Measurements from ENCODE around the gene ISLR.

ISLR gene, protein sequence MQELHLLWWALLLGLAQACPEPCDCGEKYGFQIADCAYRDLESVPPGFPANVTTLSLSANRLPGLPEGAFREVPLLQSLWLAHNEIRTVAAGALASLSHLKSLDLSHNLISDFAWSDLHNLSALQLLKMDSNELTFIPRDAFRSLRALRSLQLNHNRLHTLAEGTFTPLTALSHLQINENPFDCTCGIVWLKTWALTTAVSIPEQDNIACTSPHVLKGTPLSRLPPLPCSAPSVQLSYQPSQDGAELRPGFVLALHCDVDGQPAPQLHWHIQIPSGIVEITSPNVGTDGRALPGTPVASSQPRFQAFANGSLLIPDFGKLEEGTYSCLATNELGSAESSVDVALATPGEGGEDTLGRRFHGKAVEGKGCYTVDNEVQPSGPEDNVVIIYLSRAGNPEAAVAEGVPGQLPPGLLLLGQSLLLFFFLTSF

DNA sequence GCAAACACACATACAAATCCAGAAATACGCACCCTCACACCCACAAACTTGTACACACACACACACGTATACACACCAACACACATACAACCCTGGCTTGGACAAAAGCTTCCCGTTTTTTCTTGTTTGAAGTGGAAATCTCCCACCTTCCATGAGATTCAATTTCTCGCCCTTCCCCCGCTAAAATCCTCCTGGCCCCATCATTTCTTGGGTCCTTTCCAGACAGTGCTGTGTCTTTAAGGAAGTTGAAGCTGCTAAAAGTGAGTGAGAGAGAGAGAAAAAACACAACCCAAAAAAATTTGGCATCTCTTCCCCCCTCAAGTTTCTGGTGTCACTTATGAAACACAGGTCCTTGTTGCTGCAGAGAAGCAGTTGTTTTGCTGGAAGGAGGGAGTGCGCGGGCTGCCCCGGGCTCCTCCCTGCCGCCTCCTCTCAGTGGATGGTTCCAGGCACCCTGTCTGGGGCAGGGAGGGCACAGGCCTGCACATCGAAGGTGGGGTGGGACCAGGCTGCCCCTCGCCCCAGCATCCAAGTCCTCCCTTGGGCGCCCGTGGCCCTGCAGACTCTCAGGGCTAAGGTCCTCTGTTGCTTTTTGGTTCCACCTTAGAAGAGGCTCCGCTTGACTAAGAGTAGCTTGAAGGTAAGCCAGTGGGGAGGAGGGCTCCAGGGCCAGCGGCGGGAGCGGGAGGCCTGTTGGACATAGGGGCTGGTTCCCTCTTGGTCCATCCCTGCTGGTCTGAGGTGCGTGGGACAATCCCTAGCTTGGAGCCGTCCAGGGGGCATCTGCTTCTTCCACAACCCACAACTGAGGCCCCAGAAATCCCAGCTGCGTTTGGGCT, at the start of gene ISLR:
ISLR (plus strand) TSS at position 331 of the 839 bp plus-strand sequence. CDS start 1,149 bp downstream, outside the sequence.
- TF ChIP-seq, protein P1, sequence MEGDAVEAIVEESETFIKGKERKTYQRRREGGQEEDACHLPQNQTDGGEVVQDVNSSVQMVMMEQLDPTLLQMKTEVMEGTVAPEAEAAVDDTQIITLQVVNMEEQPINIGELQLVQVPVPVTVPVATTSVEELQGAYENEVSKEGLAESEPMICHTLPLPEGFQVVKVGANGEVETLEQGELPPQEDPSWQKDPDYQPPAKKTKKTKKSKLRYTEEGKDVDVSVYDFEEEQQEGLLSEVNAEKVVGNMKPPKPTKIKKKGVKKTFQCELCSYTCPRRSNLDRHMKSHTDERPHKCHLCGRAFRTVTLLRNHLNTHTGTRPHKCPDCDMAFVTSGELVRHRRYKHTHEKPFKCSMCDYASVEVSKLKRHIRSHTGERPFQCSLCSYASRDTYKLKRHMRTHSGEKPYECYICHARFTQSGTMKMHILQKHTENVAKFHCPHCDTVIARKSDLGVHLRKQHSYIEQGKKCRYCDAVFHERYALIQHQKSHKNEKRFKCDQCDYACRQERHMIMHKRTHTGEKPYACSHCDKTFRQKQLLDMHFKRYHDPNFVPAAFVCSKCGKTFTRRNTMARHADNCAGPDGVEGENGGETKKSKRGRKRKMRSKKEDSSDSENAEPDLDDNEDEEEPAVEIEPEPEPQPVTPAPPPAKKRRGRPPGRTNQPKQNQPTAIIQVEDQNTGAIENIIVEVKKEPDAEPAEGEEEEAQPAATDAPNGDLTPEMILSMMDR (IDR thresholded peaks at IDR 0.05; ENCODE audit: control extremely low read depth, extremely low read depth, low read depth, missing control alignments) = no peak
- ChIA-PET POLR2A (no interaction called here), CTCF (interaction anchor here (1.3 kb wide), 1 partner anchor 137 kb away, joined by 3 read pairs; no protein-coding TSS in a partner anchor)
- no peak for DNase-seq (ENCODE audit: extremely low spot score)

DNA sequence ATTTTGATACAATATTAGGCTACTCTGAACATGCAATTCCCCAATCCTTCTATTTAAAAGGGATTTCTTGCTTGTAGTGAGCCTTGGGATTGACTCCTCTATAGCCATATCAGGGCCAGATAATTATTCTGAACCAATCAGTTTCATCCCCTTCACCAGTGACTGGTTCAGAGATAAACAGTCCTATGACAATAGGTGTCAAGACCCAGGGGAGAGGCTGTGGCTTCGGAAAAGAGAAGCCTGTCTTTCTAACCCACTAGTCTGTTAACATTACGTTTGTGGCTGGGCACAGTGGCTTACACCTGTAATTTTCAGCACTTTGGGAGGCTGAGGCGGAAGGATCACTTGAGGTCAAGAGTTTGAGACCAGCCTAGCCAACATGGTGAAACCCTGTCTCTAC, 49.3 kb upstream of the ISLR start:
- DNase-seq (ENCODE audit: extremely low spot score) = no peak
- POLR2A ChIA-PET = no interaction called here
- TF ChIP-seq, protein P1 (IDR thresholded peaks at IDR 0.05; ENCODE audit: control extremely low read depth, extremely low read depth, low read depth, missing control alignments) = no peak
- CTCF ChIA-PET = interaction anchor here (1.0 to 2.4 kb wide), 4 partner anchors 11 to 198 kb away, joined by 3 to 13 read pairs (median 6); no protein-coding TSS in a partner anchor

DNA sequence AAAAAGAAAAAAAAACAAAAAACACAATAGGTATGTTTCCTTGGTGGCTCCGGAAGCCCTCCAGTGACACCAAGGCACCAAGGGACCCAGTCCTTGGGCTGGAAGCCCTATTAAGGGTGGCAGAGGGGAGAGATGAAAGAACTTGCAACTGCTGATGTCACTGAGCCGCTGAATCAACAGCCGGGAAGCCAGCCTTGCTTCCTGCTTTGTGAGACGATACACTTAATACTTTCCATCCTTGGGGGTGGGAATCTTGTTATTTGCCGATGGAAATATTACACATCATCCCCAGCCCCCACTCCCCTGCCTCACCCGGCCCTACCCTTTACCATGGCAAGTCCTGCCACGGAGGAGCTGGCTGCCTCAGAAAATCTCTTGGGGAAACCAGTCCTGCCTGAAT, 48.8 kb upstream of the ISLR start:
- POLR2A ChIA-PET = no interaction called here
- CTCF ChIA-PET = interaction anchor here (1.1 to 5.6 kb wide), 4 partner anchors 178 to 196 kb away, joined by 4 to 78 read pairs (median 12); no protein-coding TSS in a partner anchor
- no peak for DNase-seq (ENCODE audit: extremely low spot score)
- TF ChIP-seq, protein P1 (IDR thresholded peaks at IDR 0.05; ENCODE audit: control extremely low read depth, extremely low read depth, low read depth, missing control alignments) = no peak

DNA sequence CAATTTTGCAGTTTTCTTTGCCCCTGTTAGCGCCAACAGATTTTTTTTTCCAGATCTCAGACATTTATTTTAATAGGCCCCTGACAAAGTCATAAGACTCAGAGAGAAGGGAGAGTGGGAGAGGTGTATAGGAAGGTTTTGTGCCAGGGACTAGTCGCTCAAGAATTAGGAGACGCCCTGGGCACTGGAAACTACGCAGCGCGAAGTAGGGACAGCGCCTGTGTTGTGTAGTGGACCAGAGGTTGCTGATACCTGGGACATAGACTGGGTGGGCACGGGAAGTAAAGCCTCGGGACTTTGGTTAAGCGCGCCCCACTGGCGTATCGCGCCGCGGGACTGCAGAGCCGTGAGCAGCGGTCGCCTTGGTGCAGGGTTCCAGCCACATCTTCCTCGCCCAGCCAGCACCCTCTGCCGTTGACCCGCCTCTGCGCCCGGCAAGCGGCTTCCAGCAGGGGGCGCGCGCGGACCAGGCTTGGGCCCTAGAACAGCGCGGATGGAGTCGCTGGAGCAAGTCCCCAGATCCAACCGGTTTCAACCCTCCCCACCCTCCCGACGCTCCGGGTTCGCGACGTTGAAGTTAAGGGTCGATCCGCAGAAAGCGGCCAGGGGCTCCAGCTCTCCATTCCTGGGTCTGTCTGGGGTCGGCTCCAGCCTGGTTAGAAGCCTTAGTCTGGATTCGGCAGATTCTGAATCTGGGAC, 46.1 kb upstream of the ISLR start:
- ChIA-PET POLR2A (no interaction called here), CTCF (interaction anchor here (0.7 to 5.6 kb wide), 16 partner anchors 8 to 194 kb away, joined by 3 to 78 read pairs (median 4); partner anchors contain the start of gene CCDC33)
- TF ChIP-seq, protein P1 (IDR thresholded peaks at IDR 0.05; ENCODE audit: control extremely low read depth, extremely low read depth, low read depth, missing control alignments) = peak; percentile 100
- peak; percentile 83 for DNase-seq (ENCODE audit: extremely low spot score)

DNA sequence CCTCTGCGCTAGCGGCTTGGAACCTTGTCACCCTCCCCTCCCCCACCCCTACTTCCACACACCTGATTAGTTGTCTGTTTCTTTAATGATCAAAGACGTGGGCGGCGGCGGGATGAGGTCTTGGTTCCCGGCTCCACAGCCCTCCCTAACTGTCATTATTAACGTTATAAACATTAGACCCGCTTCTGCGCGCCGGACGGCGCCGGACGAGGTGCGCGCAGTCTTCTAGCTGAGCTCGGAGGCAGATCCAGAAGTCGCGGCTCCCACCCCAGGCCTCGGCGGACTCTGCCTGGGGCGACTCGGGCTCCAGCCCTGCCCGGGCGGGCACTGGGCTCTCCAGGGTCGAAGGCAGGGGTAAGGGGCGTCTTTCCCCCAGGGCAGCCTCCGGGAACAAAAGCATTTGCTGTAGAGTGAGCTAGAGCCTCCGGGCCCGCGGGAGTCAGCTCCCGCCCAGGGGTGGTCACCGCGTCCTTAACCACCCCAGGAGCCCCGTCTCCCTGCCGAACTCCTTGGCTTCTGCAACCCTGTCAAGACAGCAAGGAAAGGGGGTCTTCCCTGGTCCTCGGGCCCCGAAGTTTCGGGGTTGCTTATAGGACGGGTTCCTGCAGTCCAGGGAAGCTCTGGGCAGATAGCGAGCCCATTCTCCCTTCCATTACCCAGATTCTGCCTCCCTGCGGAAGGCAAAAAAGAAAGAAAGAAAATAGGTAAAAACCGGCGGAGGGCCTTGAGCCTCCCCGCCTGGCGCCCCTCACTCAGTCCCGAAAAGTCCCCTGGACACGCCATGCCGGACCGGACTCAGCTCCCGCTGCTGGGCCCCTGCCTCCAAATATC, 45.3 kb upstream of the ISLR start:
- TF ChIP-seq, protein P1 (IDR thresholded peaks at IDR 0.05; ENCODE audit: control extremely low read depth, extremely low read depth, low read depth, missing control alignments) = no peak
- no peak for DNase-seq (ENCODE audit: extremely low spot score)
- CTCF ChIA-PET = interaction anchor here (0.7 to 5.6 kb wide), 17 partner anchors 9 to 1146 kb away, joined by 3 to 78 read pairs (median 3); no protein-coding TSS in a partner anchor
- POLR2A ChIA-PET = no interaction called here

Measured in GM10248 (cell line).